Measurements from ENCODE around the gene FAS.

DNA sequence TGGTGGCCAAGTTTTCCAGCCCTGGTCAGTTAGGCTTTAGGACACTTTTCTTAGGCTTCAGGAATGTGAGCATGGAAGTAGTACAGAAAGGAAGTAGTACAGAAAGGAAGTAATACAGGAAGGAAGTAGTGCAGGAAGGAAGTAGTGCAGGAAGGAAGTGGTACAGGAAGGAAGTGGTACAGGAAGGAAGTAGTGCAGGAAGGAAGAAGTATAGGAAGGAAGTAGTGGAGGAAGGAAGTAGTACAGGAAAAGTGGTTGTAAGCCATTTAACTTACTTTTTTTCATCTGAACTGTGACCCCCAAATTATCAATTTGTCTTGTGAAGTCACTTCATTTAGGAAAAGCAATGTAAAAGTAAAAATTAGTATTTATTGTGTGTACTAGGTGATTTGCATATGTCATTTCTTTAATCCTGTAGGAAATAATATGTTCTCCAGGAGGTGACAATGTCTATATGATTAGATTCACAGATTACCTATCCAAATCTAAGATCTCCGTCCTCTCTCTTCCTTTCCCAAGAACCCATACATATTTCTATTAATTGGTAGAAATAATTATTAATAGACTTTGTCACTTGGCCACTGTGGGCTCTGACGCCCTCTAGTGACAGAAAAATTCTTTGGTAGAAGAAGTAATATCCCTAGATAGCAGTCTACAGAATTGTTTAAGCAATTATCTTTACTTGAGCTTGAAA is 3.9 kb upstream of the FAS start:
- TF ChIP-seq, protein P1, sequence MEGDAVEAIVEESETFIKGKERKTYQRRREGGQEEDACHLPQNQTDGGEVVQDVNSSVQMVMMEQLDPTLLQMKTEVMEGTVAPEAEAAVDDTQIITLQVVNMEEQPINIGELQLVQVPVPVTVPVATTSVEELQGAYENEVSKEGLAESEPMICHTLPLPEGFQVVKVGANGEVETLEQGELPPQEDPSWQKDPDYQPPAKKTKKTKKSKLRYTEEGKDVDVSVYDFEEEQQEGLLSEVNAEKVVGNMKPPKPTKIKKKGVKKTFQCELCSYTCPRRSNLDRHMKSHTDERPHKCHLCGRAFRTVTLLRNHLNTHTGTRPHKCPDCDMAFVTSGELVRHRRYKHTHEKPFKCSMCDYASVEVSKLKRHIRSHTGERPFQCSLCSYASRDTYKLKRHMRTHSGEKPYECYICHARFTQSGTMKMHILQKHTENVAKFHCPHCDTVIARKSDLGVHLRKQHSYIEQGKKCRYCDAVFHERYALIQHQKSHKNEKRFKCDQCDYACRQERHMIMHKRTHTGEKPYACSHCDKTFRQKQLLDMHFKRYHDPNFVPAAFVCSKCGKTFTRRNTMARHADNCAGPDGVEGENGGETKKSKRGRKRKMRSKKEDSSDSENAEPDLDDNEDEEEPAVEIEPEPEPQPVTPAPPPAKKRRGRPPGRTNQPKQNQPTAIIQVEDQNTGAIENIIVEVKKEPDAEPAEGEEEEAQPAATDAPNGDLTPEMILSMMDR (IDR thresholded peaks at IDR 0.05), result peak; percentile 74 to 93 (median 84)
- TF ChIP-seq POLR2A (IDR thresholded peaks at IDR 0.05), result no peak

All from heart left ventricle (tissue), 13 donors.